CD14-positive monocyte (primary cell): ENCODE data around the gene PDE4B. TPM values are rescaled to one million over a fixed set of nuclear protein-coding genes. Genes with fewer than 3 reads are reported as not detected.
A peak's percentile ranks its signal among the peaks of the same experiment; 100 is the strongest.

Source experiments
- DNase-seq, 3 donors: peaks; one replicate each; pipeline ENCODE4 v3.0.0-alpha.2; 2011 to 2022
- H2AFZ ChIP-seq: 2 replicates; pipeline ENCODE4 v1.6.0; 2012; ENCODE audit warnings: mild to moderate bottlenecking, low read depth, low read length, inconsistent platforms; ENCODE audit not compliant: insufficient read depth, poor library complexity, severe bottlenecking
- H3K27ac ChIP-seq, 2 donors: 1 replicate in 1 of 2; 2 replicates in 1 of 2; pipeline ENCODE4 v1.5.1; 2012 to 2013; ENCODE audit warnings: low read length in 2 of 2, control low read depth in 1 of 2, inconsistent platforms in 1 of 2, low read depth in 1 of 2, mild to moderate bottlenecking in 1 of 2
- H3K27me3 ChIP-seq, 2 donors: one replicate each; pipeline versions ENCODE4 v1.6.0 to v1.6.1; 2011 to 2013; ENCODE audit warnings: low read length in 2 of 2; ENCODE audit not compliant: control insufficient read depth in 2 of 2, insufficient read depth in 2 of 2
- H3K36me3 ChIP-seq, 2 donors: replicated peaks in 1 of 2; 1 replicate in 1 of 2; 2 replicates in 1 of 2; pipeline versions ENCODE4 v1.5.1 to v1.6.1; 2012 to 2013; ENCODE audit warnings: low read length in 2 of 2, control low read depth in 1 of 2, inconsistent platforms in 1 of 2, mild to moderate bottlenecking in 1 of 2; ENCODE audit not compliant: insufficient read depth in 2 of 2, control insufficient read depth in 1 of 2
- H3K4me1 ChIP-seq, 2 donors: 1 replicate in 1 of 2; 2 replicates in 1 of 2; pipeline versions ENCODE4 v1.5.1 to v1.6.1; 2012 to 2013; ENCODE audit warnings: low read length in 2 of 2, control low read depth in 1 of 2, inconsistent platforms in 1 of 2, mild to moderate bottlenecking in 1 of 2, moderate library complexity in 1 of 2; ENCODE audit not compliant: insufficient read depth in 2 of 2, control insufficient read depth in 1 of 2
- H3K4me2 ChIP-seq: replicated peaks from 2 replicates; pipeline ENCODE3; 2012; ENCODE audit warnings: low read length, moderate library complexity, mild to moderate bottlenecking; ENCODE audit not compliant: poor library complexity, severe bottlenecking; ENCODE audit errors: extremely low read depth
- H3K4me3 ChIP-seq, 3 experiments: fragments of 200-600 bp in 1 of 3; sonication (generic) in 1 of 3; replicated peaks in 1 of 3; 1 replicate in 2 of 3; 2 replicates in 1 of 3; pipeline ENCODE4 v1.5.1; 2011 to 2013; ENCODE audit warnings: low read length in 3 of 3, mild to moderate bottlenecking in 3 of 3, control low read depth in 2 of 3, low read depth in 2 of 3, inconsistent platforms in 1 of 3, moderate library complexity in 1 of 3
- H3K79me2 ChIP-seq: 2 replicates; pipeline ENCODE4 v1.6.0; 2012; ENCODE audit warnings: mild to moderate bottlenecking, control low read depth, inconsistent platforms, low read length, moderate library complexity; ENCODE audit not compliant: insufficient read depth
- H3K9ac ChIP-seq: 2 replicates; pipeline ENCODE4 v1.6.0; 2017; ENCODE audit warnings: low read length, mild to moderate bottlenecking; ENCODE audit not compliant: insufficient read depth, poor library complexity, severe bottlenecking
- H3K9me3 ChIP-seq, 2 donors: replicated peaks in 1 of 2; 1 replicate in 1 of 2; 2 replicates in 1 of 2; pipeline versions ENCODE4 v1.5.1 to v1.6.1; 2012 to 2013; ENCODE audit warnings: low read length in 2 of 2, control low read depth in 1 of 2; ENCODE audit not compliant: control insufficient read depth in 1 of 2, insufficient read depth in 1 of 2
- H4K20me1 ChIP-seq: 2 replicates; pipeline ENCODE4 v1.6.0; 2012; ENCODE audit warnings: mild to moderate bottlenecking, low read length, control low read depth, moderate library complexity; ENCODE audit not compliant: insufficient read depth
- H3K27ac Mint-ChIP-seq, 7 donors: one replicate each; pipeline ENCODE4 v1.8.0; 2020; ENCODE audit warnings: mild to moderate bottlenecking in 7 of 7, mixed read lengths in 7 of 7, moderate library complexity in 6 of 7, inconsistent platforms in 2 of 7
- H3K27me3 Mint-ChIP-seq, 3 donors: one replicate each; pipeline ENCODE4 v1.8.0; 2021 to 2022; ENCODE audit warnings: low read depth in 3 of 3, mild to moderate bottlenecking in 3 of 3, mixed read lengths in 3 of 3, moderate library complexity in 3 of 3, inconsistent platforms in 1 of 3
- H3K36me3 Mint-ChIP-seq, 2 donors: one replicate each; pipeline ENCODE4 v1.8.0; 2020; ENCODE audit warnings: mixed read lengths in 2 of 2, inconsistent platforms in 1 of 2, mild to moderate bottlenecking in 1 of 2
- H3K4me1 Mint-ChIP-seq: one replicate; pipeline ENCODE4 v1.8.0; 2020; ENCODE audit warnings: mild to moderate bottlenecking, mixed read lengths
- H3K4me3 Mint-ChIP-seq, 2 donors: one replicate each; pipeline ENCODE4 v1.8.0; 2020; ENCODE audit warnings: mild to moderate bottlenecking in 2 of 2, mixed read lengths in 2 of 2, moderate library complexity in 1 of 2
- H3K9me3 Mint-ChIP-seq, 7 donors: one replicate each; pipeline ENCODE4 v1.8.0; 2020 to 2022; ENCODE audit warnings: mixed read lengths in 7 of 7, mild to moderate bottlenecking in 6 of 7, moderate library complexity in 6 of 7, inconsistent platforms in 2 of 7
- WGBS: methylation state at CpG from one replicate; pipeline ENCODE4 v1.1.5; 2013; ENCODE audit warnings: missing lambda C conversion rate; ENCODE audit not compliant: insufficient coverage; 5-methylcytosine and 5-hydroxymethylcytosine counted together
- intact Hi-C, 2 donors: fragments of 100-400 bp; cut with micrococcal nuclease; formaldehyde crosslinking; loops; one replicate each; pipeline versions ENCODE4 v1.15.0 to v1.15.1; 2023
- polyA plus RNA-seq, 3 donors: library from polyadenylated mRNA; depleted of rRNA in 1 of 3; unstranded in 2 of 3; stranded (reverse) in 1 of 3; fragments of 300-500 nt in 2 of 3; fragments of >200 nt in 1 of 3; fragmentation: Illumina TruSeq in 2 of 3; gene quantifications; 1 replicate in 2 of 3; 2 replicates in 1 of 3; pipeline ENCODE4 v1.2.3, GENCODE V29; 2012 to 2021
- TF ChIP-seq, protein P1 (sequence below): fragments of 200-600 bp; IDR thresholded peaks from one replicate; pipeline ENCODE4 v1.8.0; 2022; ENCODE audit warnings: antibody characterized with exemption, mild to moderate bottlenecking

Gene PDE4B
- polyA plus RNA-seq, 3 donors, result 17.2 to 52.8 (median 25.2) TPM

DNA sequence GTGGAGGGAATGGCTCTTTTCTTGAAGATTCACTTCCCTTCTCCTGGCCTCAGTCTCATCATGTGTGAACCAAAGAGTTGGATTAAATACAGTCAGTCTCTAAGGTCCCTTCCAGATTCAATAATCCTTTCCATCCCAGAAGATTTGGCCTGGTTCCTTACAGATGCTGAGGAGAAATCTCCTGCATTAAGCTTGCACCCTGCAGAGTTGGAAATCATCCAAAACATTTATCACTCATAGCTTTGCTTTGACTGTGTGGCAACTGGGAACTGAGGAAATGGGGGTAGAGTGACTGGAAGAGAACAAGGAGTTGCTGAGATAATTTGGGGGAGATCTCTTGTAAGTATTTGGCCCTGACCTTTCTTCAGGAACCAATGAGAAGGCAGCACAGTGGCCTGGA is 520.7 kb downstream of the PDE4B start:
- no peak overlapping the region for H2AFZ ChIP-seq
- intact Hi-C loops, result no loop called here

DNA sequence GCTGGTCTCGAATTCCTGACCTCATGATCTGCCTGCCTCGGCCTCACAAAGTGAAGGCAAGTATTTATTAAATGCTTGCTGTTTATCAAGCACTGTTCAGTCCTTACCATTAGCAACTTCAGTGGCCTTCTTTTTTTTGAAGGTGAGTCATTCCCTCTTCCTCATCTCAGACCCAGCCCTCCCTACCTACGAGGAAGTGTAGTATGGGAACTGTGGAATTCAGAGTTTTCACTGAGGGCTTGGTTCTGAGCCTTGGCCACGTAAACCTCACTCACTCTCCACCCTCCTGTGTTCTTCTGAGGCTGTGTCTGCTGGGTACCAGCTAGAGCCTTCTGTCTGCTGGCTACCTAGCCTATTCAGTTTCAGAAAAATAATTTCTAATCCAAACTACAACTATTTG is 523.0 kb downstream of the PDE4B start:
- H3K79me2 ChIP-seq, result no peaks in the 10 kb centered on the region
- no peak overlapping the region for H3K4me3 ChIP-seq
- DNase-seq, result peak in 2 of 3 donors; percentile 60 to 76
- H3K9ac ChIP-seq, result no peak overlapping the region
- H3K36me3 ChIP-seq, result no peaks in the 10 kb centered on the region
- 29% methylated on average over 1 of the region's 4 CpGs for WGBS
- TF ChIP-seq, protein P1, sequence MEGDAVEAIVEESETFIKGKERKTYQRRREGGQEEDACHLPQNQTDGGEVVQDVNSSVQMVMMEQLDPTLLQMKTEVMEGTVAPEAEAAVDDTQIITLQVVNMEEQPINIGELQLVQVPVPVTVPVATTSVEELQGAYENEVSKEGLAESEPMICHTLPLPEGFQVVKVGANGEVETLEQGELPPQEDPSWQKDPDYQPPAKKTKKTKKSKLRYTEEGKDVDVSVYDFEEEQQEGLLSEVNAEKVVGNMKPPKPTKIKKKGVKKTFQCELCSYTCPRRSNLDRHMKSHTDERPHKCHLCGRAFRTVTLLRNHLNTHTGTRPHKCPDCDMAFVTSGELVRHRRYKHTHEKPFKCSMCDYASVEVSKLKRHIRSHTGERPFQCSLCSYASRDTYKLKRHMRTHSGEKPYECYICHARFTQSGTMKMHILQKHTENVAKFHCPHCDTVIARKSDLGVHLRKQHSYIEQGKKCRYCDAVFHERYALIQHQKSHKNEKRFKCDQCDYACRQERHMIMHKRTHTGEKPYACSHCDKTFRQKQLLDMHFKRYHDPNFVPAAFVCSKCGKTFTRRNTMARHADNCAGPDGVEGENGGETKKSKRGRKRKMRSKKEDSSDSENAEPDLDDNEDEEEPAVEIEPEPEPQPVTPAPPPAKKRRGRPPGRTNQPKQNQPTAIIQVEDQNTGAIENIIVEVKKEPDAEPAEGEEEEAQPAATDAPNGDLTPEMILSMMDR, result no peak
- no peak overlapping the region for H3K27ac ChIP-seq
- H3K4me1 ChIP-seq, result peaks cover 21 to 37% of the 10 kb centered on the region in 2 donors
- peak overlapping the region in 6 of 7 donors; percentile 57 to 79 (median 68) for H3K27ac Mint-ChIP-seq
- peaks cover 23% of the 10 kb centered on the region for H3K4me1 Mint-ChIP-seq
- no peak overlapping the region for H3K4me3 Mint-ChIP-seq
- no peak overlapping the region for H2AFZ ChIP-seq
- no peaks in the 10 kb centered on the region for H3K36me3 Mint-ChIP-seq
- peaks cover 0 to 5% (median 0%) of the 10 kb centered on the region in 7 donors for H3K9me3 Mint-ChIP-seq
- H3K27me3 ChIP-seq, result no peaks in the 10 kb centered on the region
- H3K27me3 Mint-ChIP-seq, result no peaks in the 10 kb centered on the region
- no peaks in the 10 kb centered on the region for H4K20me1 ChIP-seq
- H3K9me3 ChIP-seq, result no peaks in the 10 kb centered on the region
- intact Hi-C loops, result no loop called here
- no peak overlapping the region for H3K4me2 ChIP-seq

More for the DNA sequence above, 520.7 kb downstream of the PDE4B start:
- no peak overlapping the region for H3K4me3 ChIP-seq
- Mint-ChIP-seq H3K4me1 (peaks cover 23% of the 10 kb centered on the region), H3K36me3 (no peaks in the 10 kb centered on the region), H3K4me3 (no peak overlapping the region), H3K27me3 (no peaks in the 10 kb centered on the region), H3K9me3 (peaks cover 0 to 5% (median 0%) of the 10 kb centered on the region in 7 donors), H3K27ac (no peak overlapping the region)
- H4K20me1 ChIP-seq, result no peaks in the 10 kb centered on the region
- H3K4me2 ChIP-seq, result no peak overlapping the region
- H3K79me2 ChIP-seq, result no peaks in the 10 kb centered on the region
- no peaks in the 10 kb centered on the region for H3K36me3 ChIP-seq
- H3K4me1 ChIP-seq, result peaks cover 21 to 37% of the 10 kb centered on the region in 2 donors
- no peak for DNase-seq
- H3K9me3 ChIP-seq, result no peaks in the 10 kb centered on the region
- TF ChIP-seq, protein P1, result no peak
- no peak overlapping the region for H3K9ac ChIP-seq
- no peak overlapping the region for H3K27ac ChIP-seq
- no peaks in the 10 kb centered on the region for H3K27me3 ChIP-seq
